Stimulated activated CD8-positive, alpha-beta memory T cell treated with anti-CD3 and anti-CD28 coated beads, Interleukin-4, amount 100 ng/mL, for 48 hours (primary cell): ENCODE data around the gene ANHX.
A peak's percentile ranks its signal among the peaks of the same experiment; 100 is the strongest.

Experiments used
- DNase-seq: peaks from one replicate; pipeline ENCODE4 v3.0.0-alpha.2; 2020

The ANHX gene

GRCh38 chr12:133202493-133203343, 33.0 kb downstream of the ANHX start:
- DNase-seq = no peak

- no peak for DNase-seq
These were observed 33.8 kb downstream of the ANHX start for GRCh38 chr12:133201888-133202287.

GRCh38 chr12:133192847-133193246, 42.8 kb downstream of the ANHX start:
- DNase-seq = no peak

GRCh38 chr12:133190176-133190575, 45.5 kb downstream of the ANHX start:
- no peak for DNase-seq

- peak; percentile 96 for DNase-seq
These were observed 54.3 kb downstream of the ANHX start, which contains the start of gene ZNF268 for GRCh38 chr12:133181238-133181959. Gene ZNF268, plus strand, starts transcription at chr12:133181495. Its CDS starts 503 bp downstream, at chr12:133181998.

- DNase-seq = no peak
These were observed 55.0 kb downstream of the ANHX start for GRCh38 chr12:133180669-133181068.

- DNase-seq = no peak
These were observed 60.8 kb downstream of the ANHX start for GRCh38 chr12:133174901-133175300.

- no peak for DNase-seq
These were observed 63.2 kb downstream of the ANHX start for GRCh38 chr12:133172491-133172890.
